ENCODE results near the gene TRIM28.
"Not testable (repeated sequence)": the region's sequence is repeated elsewhere in the genome, so short reads cannot be mapped to it uniquely, and the experiment has no call there.

The TRIM28 gene

DNA sequence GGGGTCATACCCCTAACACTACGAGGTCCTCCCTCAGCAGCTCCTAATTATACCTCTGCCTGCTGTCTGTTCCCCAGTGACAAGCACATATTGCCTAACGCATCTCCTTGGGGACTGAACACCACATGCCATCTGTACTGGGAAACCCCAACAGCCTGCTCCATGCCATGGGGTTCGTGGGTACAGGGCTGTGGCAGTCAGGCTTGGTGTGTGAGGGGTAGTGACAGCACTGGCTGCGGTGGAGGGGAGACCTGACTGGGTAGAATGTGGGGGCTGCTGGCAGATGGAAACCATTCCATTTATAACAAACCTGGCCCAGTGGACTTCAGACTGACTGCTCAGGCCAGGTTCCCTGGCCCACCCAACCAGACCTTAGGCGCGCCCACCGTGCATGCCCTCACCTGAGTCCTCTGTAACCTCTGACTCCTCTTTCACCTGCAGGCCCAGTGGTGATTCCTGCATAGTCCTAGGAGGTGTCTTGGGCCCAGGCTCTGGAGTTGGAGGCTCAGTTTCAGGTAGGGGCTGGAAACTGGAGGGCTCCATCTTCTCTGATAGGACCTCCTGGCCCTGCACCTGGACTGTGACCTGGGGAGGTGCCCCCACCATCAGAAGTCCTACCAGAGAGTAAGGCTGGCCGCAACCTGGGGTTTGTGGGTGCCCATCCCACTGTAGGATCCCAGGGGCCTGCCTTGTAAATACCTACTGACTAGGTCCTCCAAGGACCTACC, 26.2 kb downstream of the TRIM28 start:
- Mint-ChIP-seq H3K27me3 (peaks cover 4% of the 10 kb centered on the region), H3K36me3 (ENCODE audit: low read depth) (peaks cover 21% of the 10 kb centered on the region), H3K9me3 (no peaks in the 10 kb centered on the region), H3K4me1 (peaks cover 28% of the 10 kb centered on the region), H3K4me3 (no peak overlapping the region), H3K27ac (no peak overlapping the region)
- DNase-seq = no peak
- ATAC-seq = no peak

- Mint-ChIP-seq H3K27ac (no peak overlapping the region), H3K36me3 (ENCODE audit: low read depth) (peaks cover 21% of the 10 kb centered on the region), H3K27me3 (peaks cover 4% of the 10 kb centered on the region), H3K4me1 (peaks cover 31% of the 10 kb centered on the region), H3K9me3 (no peaks in the 10 kb centered on the region), H3K4me3 (no peak overlapping the region)
- DNase-seq (no peak), ATAC-seq (no peak)
These were observed 27.1 kb downstream of the TRIM28 start for GRCh38 chr19:58570770-58571574.

DNA sequence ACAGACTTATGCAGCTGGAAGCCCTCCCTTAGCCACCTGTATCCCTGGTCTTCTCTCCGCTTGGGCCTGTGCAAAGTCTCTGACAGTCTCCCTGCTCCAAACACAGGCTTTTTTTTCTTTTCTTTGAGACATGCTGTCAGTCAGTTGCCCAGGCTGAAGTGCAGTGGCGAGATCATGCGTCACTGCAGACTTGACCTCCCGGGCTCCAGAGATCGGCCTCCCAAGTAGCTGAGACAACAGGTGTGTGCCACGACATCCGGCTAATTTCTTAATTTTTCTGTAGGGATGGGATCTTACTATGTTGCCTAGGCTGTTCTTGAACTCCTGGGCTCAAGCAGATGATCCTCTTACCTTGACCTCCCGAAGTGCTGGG, 27.7 kb downstream of the TRIM28 start:
- peaks cover 4% of the 10 kb centered on the region for H3K27me3 Mint-ChIP-seq
- peaks cover 29% of the 10 kb centered on the region for H3K4me1 Mint-ChIP-seq
- ATAC-seq (no peak), DNase-seq (no peak)
- H3K4me3 Mint-ChIP-seq = peak overlapping the region; percentile 95
- peaks cover 17% of the 10 kb centered on the region for H3K36me3 Mint-ChIP-seq (ENCODE audit: low read depth)
- H3K9me3 Mint-ChIP-seq = no peaks in the 10 kb centered on the region
- peak overlapping the region; percentile 100 for H3K27ac Mint-ChIP-seq

DNA sequence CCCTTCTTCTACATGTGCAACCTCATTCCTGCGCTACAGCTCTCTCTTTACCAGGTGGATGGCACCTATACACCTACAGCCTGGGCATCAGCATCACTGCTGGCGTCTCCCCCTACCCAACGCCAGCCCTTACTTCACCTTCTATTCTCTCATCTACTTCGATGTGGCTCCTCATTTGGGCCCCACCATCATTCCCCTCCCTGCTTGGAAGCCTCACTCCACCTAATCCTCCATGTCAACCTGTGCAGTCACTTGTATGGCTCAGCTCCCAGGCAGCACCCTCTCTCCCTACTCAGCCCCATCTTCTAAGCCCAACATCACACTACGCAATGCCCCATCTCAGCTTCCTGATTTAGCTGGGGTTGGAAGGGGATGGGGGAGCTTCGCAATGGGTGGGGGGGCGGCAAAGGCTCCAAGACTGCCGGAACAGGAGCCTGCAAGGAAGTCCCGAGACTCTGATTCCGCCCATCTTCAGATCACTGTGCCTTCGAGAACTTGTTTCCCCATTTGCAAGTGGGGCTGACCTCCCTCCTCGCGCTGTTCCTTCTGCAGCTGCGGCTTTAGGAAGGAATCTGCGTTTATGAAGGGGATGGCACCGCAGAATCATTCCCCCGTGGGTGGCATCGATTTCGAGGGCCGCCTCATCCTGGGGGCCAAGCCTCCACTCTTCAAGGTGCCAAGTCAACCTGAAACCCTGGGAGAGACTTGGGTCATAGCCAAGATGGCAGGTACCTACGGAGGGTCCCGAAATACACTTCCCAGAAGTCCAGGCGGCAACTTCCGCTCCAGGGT, 28.4 kb downstream of the TRIM28 start:
- H3K27me3 Mint-ChIP-seq = peaks cover 4% of the 10 kb centered on the region
- peak overlapping the region; percentile 100 for H3K27ac Mint-ChIP-seq
- H3K36me3 Mint-ChIP-seq (ENCODE audit: low read depth) = peaks cover 16% of the 10 kb centered on the region
- peak overlapping the region; percentile 95 for H3K4me3 Mint-ChIP-seq
- DNase-seq = no peak
- peaks cover 32% of the 10 kb centered on the region for H3K4me1 Mint-ChIP-seq
- no peak for ATAC-seq
- no peaks in the 10 kb centered on the region for H3K9me3 Mint-ChIP-seq

DNA sequence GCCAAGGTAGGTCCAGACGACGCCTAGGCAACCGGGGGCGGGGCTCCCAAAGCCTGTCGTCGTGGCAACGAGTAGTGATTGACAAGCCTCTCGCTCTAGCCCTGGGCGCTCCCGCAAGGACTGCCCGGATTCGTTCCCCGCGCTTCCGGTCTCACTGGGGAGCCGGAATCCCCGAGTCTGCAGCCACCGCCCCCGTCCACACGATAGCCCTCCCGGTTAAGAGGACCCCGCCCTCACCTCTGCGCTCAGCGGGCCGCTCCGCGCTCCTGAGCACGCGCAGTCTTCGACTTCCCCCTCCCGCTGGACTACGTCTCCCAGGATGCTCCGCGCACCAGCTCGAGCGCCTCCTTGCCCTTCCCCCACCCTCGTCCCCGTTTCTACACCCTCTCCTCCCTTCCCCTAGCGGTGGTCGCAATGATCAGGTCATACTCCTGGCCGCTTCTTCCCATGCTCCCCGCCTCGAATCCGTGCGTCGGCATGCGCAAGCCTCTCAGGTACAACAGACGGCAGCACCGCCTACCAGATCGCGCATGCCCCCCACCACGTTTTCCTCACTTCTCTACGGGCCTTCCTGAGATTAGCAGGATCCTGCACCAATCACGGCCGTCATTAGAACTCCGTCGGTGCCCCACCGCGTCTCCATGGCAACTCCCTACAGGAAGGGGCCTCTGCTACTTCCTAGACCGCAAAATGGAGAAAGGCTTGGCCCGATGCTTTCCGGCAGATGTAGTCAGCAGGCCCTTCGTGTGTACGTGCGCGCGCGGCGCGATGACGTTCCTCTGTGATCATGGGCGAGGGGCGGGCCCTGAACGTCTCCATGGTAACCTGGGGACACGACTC, 29.2 kb downstream of the TRIM28 start, which contains the start of gene MZF1:
Gene MZF1, minus strand, starts transcription at position 518 of the 840 bp plus-strand sequence. CDS start 1,946 bp downstream, outside the sequence.
- ATAC-seq (peak; percentile 74), DNase-seq (peak; percentile 99)
- H3K9me3 Mint-ChIP-seq = no peaks in the 10 kb centered on the region
- H3K27me3 Mint-ChIP-seq = peaks cover 4% of the 10 kb centered on the region
- peaks cover 17% of the 10 kb centered on the region for H3K36me3 Mint-ChIP-seq (ENCODE audit: low read depth)
- H3K4me3 Mint-ChIP-seq = peak within 1 kb of the TSS; percentile 95
- peaks cover 39% of the 10 kb centered on the region for H3K4me1 Mint-ChIP-seq
- H3K27ac Mint-ChIP-seq = peak within 1 kb of the TSS; percentile 100

DNA sequence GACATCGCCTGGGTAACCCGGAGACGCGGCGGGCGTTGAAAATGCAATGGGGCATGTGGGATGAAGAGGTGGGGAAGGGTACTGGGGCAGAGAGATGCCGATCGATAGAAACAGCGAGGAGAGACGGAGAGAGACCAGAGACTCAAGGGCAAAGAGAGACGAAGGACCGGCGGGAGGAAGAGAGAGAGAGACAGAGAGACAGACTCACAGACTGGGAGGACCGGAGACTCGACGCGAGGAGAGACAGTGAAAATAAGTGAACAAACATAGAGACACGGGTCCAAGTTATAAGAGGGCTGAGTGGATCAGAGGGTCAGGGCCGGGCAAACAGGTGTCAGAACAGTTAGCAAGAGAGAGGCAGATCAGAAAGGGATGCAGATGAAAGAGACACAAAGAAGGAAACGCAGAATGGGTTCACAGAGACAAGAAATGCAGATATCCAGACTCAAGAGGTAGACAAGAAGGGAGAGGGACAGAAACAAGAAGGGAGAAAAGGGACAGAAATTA, 29.8 kb downstream of the TRIM28 start:
- Mint-ChIP-seq H3K9me3 (no peaks in the 10 kb centered on the region), H3K27ac (peak overlapping the region; percentile 100), H3K4me3 (peak overlapping the region; percentile 95), H3K27me3 (peaks cover 4% of the 10 kb centered on the region), H3K36me3 (ENCODE audit: low read depth) (peaks cover 14% of the 10 kb centered on the region), H3K4me1 (peaks cover 46% of the 10 kb centered on the region)
- ATAC-seq = no peak
- no peak for DNase-seq

GRCh38 chr19:58575183-58576041, 31.5 kb downstream of the TRIM28 start:
- DNase-seq = peak; percentile 85
- peaks cover 4% of the 10 kb centered on the region for H3K27me3 Mint-ChIP-seq
- no peaks in the 10 kb centered on the region for H3K9me3 Mint-ChIP-seq
- peak; percentile 48 for ATAC-seq
- H3K4me3 Mint-ChIP-seq = peak overlapping the region; percentile 95
- peaks cover 12% of the 10 kb centered on the region for H3K36me3 Mint-ChIP-seq (ENCODE audit: low read depth)
- H3K27ac Mint-ChIP-seq = peak overlapping the region; percentile 100
- peaks cover 57% of the 10 kb centered on the region for H3K4me1 Mint-ChIP-seq

- Mint-ChIP-seq H3K27ac (peak overlapping the region; percentile 75), H3K36me3 (ENCODE audit: low read depth) (peaks cover 10% of the 10 kb centered on the region), H3K4me1 (peaks cover 53% of the 10 kb centered on the region), H3K4me3 (peak overlapping the region; percentile 8)
- not testable (repeated sequence) for ATAC-seq, DNase-seq, H3K9me3 Mint-ChIP-seq, H3K27me3 Mint-ChIP-seq
These were observed 33.7 kb downstream of the TRIM28 start for GRCh38 chr19:58577581-58577980.

- H3K9me3 Mint-ChIP-seq = no peaks in the 10 kb centered on the region
- peak overlapping the region; percentile 13 for H3K4me3 Mint-ChIP-seq
- H3K27me3 Mint-ChIP-seq = peaks cover 2% of the 10 kb centered on the region
- ATAC-seq (peak; percentile 15), DNase-seq (no peak)
- peak overlapping the region; percentile 75 for H3K27ac Mint-ChIP-seq
- H3K4me1 Mint-ChIP-seq = peaks cover 51% of the 10 kb centered on the region
- H3K36me3 Mint-ChIP-seq (ENCODE audit: low read depth) = peaks cover 15% of the 10 kb centered on the region
These were observed 34.4 kb downstream of the TRIM28 start for GRCh38 chr19:58578012-58578925.

DNA sequence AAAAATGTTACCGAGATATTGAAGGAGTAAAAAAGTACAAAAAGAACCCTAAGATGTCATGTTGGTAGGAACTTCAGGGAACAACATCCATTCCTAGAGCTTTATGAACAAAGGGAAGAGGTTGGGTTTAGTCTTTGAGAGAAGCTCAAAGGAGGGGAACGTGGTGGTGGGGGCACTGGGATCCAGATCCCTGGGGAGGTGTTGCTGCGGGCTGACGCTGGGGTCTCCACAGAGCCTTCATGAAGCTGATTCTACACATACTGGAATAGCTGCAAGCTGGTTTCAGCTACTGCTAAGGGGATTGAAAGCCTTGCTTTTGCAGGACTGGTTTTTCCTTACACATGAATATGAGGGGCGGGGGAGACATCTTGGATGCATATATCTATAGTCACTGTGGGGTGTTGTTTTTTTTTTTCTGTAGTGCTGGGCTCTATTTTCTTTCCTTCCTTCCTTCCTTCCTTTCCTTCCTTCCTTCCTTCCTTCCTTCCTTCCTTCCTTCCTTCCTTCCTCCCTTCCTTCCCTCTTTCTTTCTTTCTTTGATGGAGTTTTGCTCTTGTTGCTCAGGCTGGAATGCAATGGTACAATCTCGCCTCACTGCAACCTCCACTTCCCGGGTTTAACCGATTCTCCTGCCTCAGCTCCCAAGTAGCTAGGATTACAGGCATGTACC, 35.7 kb downstream of the TRIM28 start:
- ATAC-seq = no peak
- DNase-seq = no peak
- no peaks in the 10 kb centered on the region for H3K9me3 Mint-ChIP-seq
- H3K27me3 Mint-ChIP-seq = no peaks in the 10 kb centered on the region
- H3K36me3 Mint-ChIP-seq (ENCODE audit: low read depth) = peaks cover 14% of the 10 kb centered on the region
- H3K27ac Mint-ChIP-seq = no peak overlapping the region
- no peak overlapping the region for H3K4me3 Mint-ChIP-seq
- peaks cover 42% of the 10 kb centered on the region for H3K4me1 Mint-ChIP-seq

DNA sequence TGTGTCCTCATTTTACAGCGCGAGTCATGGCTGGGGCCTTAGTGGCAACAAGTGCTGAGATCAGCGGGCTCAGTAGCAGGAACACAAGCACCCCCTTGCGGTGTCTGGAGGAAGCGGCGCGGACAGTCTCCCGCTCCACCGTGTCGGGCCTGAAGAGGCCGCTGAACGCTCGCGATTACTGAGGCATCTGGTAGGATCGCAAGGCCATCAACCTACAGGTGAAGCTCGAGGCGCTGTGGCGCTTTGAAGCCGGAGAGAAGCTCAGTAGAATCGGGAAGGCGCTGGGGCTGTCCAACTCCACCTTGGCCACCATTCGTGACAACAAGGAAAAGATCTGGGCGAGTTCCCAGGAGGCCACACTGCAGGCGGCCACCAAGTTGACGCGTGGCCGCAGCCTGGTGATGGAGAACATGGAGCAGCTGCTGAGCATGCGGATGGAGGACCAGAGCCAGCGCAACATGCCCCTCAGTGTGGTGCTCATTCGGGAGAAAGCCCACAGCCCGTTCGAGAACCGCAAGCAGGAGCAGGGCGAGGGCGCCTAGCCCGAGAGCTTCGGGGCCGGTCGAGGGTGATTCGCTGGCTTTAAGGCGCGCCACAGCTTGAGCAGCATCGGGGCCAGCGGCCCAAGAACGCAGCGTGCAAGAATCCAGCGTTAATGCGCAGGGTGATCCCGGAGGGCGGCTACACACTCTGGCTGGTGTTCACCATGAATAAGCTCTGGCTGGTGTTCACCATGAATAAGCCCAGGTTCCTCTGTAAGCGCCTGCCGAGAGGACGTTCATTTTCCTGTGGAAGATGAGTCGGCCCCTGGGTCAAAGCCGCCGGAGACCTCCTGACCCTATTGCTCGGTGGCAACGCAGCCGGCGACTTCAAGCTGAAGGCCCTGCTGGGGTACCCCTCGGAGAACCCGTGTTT, 37.6 kb downstream of the TRIM28 start:
- ATAC-seq (peak; percentile 90), DNase-seq (peak; percentile 92)
- peak overlapping the region; percentile 44 for H3K27ac Mint-ChIP-seq
- peaks cover 35% of the 10 kb centered on the region for H3K4me1 Mint-ChIP-seq
- no peak overlapping the region for H3K4me3 Mint-ChIP-seq
- H3K9me3 Mint-ChIP-seq = no peaks in the 10 kb centered on the region
- H3K36me3 Mint-ChIP-seq (ENCODE audit: low read depth) = peaks cover 14% of the 10 kb centered on the region
- H3K27me3 Mint-ChIP-seq = no peaks in the 10 kb centered on the region
